GM18867 (cell line): Measurements from ENCODE around the gene RPL28.

Experiments
- ATAC-seq: cut with Tn5 transposase; IDR thresholded peaks from one replicate; pipeline ENCODE4 v1.9.1; 2021; ENCODE audit warnings: mild to moderate bottlenecking, moderate library complexity; ENCODE audit not compliant: unreplicated experiment

RPL28 gene

GRCh38 chr19:55353356-55353802 is 32.4 kb upstream of the RPL28 start:
- no peak for ATAC-seq

DNA sequence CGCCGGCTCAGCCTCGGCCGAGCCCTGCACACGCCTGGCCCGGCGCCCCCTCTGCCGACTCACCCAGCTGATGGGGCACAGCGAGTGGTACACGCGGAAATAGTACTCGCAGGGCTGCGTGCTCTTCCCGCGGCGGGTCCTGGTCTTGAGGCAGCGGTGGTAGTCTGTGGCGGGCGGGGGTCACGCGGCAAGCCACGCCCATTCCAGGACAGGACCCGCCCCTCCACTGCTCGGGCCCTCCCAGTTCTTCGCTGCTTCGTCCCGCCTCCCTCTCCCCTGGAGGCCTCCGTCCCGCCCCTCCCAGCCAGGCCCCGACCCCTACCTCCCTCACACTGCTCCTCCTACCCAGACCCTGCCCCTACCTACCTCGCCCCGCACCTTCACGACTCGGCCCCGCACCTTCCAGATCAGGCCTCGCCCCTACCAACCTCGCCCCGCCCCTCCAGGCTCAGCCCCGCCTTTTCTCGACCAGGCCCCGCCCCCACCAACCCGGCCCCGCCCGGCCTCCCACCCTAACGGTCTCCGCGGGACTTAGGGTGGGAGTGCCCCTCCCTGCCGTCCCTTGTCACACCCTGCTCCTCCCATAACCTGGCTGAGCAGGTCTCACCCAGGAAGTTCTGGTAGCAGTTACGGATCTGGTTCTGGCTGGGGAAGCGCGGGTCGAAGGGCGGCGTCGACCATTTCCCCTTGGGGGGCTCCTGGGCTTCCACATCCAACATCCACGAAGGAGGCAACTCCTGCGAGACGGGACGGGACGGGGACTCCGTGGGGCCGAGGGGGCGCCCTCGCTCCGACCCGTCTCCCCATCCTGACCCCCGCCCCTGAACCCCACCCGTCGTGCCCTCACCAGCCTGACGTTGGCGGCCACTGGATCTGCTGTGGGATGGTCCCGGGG is 31.7 kb upstream of the RPL28 start:
- no peak for ATAC-seq

- ATAC-seq = no peak
Measured at GRCh38 chr19:55354698-55355212, 31.0 kb upstream of the RPL28 start, which contains the start of gene COX6B2. Gene COX6B2, minus strand, starts transcription at chr19:55354719. Its CDS starts 198 bp downstream, at chr19:55354521.

DNA sequence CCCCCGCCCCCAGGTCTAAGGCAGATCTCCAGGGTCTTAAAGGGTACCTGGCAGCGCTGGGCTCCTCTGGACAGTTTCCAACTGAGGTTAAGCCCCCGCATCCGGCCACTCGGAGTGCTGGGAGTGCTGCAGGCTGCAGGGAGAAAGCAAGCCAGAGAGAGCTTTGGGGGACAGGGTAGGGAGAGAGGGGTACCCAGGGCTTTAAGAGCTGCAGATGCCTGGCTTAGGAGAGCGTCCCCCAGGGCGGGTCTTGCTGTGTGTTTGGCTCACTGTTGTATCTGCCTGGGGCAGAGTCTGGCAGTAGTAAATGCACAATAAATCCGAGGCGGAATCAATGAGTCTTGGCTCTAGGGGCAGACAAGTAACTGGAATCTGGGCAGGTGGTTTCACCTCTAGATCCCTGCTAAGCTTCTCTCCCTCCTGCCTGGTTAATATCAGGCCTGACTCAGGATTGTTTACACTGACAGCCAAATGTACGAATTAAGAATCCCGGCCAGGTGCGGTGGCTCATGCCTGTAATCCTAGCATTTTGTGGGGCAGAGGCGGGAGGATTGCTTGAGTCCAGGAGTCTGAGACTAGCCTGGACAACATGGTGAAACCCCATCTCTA is 30.4 kb upstream of the RPL28 start:
- no peak for ATAC-seq

DNA sequence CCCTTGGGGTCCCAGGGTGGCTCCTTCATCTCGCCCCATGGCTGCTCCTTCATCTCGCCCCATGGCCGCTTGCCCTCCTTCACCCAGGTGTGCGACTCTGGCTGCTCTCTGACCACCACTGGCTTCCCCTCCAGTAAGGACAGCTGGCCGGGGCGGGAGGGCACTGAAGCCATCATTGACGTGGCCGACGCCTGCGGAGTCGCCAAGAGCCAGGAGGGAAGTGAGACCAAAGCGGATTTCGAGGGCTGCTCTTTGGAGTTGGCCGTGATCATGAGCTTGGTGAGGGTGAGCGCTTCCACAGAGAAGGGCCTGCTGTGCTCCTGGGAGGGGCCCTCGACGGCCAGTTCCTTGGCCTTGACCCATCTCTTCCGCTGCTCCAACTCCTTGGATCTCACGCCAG is 27.2 kb upstream of the RPL28 start:
- no peak for ATAC-seq

DNA sequence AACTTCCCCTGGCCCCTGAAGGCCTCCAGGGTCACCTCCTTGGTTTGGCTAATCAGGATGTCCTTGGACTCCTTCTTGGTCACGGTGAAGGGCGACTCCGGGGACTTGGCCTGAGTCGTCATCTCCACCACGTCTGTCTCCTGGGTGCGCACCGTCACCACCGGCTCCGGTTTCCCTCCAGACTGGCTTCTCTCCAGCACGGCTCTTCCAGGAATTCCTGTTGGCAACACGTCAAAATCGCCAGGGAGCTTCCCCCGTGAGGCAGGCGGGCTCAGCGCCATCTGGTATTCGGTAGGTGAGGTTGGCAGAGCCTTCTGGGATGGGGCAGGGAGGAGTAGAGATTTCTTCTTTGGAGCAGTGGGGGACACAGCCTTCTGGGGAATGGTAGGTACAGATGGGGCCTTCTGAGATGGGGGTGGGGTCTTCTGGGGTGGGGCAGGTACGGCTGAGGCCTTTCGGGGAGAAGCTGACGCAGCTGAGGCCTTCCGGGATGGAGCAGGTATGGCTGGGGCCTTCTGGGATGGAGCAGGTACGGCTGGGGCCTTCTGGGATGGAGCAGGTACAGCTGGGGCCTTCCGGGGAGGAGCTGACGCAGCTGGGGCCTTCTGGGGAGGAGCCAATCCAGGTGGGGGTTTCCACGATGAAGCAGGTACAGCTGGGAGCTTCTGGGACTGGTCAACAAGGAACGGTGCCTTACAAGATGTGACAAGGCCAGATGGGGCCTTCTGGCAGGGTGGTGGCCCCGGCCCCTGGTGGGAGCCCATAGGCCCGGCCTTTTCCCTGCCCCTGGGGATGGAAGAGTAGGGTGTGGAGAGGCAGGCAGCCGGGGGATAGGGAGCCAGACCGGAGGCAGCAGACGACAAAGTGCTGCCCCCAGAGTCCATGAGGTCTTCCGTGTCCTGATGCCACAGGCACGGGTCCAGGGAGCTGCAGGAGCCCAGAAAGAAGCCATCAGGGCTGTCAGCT is 26.5 kb upstream of the RPL28 start:
- no peak for ATAC-seq

DNA sequence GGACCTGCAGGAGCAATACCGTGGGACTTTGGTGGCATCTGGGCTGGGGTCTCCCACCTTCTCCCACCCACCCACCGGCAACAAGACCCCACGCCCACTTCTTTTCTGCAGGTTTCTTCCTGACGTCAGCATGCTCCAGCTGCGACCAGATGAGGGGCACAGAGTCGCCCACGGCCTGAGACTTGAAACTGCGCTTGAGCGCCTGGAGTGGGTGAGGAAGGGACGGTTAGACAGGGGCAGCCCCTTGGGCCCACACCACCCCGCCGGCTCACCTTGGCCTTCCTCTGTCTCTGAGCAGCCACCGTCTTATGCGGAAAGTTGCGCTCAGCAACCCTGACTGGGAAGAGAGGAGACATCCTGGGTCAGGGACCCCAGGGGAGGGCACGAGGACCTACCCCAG is 24.8 kb upstream of the RPL28 start:
- no peak for ATAC-seq

DNA sequence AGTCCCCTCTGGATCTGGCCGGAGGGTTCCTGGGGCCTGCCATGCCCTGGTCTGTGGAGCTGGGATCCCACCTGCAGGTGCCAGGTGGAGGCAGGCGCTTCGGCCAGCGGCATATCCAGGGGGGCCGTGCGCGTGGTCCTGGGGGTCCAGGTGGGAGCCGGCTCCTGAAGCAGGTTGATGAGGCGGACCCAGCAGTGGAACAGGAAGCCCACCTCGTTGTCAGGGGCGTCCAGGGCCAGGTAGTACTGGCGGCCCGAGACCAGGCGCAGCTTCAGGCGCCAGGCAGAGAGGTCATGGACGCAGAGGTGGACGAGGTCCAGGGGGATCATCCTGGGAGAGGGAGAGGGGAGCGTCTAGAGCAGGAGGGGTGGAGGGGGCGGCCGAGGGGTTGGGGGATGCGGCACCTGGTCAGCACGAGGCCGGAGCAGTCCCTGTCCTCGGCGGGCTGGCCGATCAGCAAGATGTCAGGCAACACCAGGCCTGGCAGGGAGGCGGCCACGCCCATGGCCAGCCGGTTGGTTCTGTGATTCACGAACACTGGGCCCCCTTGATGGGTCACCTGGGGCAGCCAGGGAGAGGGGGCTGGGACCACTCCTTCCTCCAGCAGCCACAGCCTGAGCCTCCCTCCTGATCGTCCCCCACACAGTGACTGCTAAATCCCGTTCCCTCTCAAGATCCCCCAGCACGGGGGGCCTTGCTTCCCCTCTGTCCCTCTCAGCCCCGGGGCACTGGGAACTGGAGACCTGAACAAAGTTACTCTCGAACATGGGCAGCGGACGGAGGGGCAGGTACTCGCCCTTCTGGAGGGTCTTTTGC is 23.4 kb upstream of the RPL28 start:
- no peak for ATAC-seq

DNA sequence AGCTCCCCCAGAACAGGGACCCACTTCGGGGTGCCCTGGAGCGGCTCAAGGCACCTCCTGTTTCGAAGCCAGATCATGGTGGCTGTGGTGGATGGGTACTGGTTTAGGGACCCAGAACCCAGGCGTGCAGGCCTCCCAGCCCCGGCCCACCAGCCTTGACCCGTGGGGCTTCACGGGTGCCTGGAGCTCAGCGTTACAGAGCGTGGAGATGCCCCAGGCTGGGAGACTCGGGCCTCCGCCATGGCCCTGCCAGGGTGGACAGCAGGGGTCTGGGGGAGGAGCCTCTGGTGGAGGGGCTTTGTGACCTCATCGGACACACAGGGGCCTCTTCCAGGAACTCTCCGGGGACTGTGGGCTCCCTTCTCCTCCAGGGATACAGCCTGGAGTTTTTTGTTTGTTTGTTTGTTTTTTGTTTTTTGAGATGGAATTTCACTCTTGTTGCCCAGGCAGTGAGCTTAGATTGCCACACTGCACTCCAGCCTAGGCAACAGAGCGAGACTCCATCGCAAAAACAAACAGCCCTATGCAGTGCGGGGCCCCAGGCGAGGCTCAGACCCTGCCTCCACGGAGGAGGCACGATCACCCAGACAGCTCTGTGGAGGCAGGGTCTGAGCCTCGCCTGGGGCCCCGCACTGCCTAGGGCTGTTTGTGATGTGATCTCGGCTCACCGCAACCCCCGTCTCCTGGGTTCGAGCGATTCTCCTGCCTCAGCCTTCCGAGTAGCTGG is 22.6 kb upstream of the RPL28 start, which contains the start of gene GARIN5B:
GARIN5B (minus strand) TSS at position 271 of the 727 bp plus-strand sequence; CDS start at position 77, 194 bp downstream.
- no peak for ATAC-seq

DNA sequence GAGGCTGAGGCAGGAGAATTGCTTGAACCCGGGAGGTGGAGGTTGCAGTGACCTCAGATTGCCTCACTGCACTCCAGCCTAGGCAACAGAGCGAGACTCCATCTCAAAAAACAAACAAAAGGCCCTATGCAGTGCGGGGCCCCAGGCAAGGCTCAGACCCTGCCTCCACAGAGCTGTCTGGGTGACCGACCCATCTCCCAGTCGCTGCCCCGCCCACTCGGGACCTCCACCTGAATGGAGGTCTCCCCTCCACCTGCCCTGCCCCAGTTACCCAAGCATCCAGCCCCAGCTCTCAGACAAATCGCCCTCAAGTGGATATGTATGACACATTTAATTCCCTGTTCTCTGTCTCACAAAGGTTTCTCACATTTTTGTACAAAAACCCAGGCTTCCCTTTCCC is 20.5 kb upstream of the RPL28 start:
- ATAC-seq = no peak

- no peak for ATAC-seq
Measured at GRCh38 chr19:55365964-55366363, 19.8 kb upstream of the RPL28 start.

GRCh38 chr19:55366790-55367189 is 18.9 kb upstream of the RPL28 start:
- ATAC-seq = no peak

- no peak for ATAC-seq
Measured at GRCh38 chr19:55368106-55368505, 17.6 kb upstream of the RPL28 start.

- ATAC-seq = no peak
Measured at GRCh38 chr19:55368701-55369563, 16.8 kb upstream of the RPL28 start.

- ATAC-seq = no peak
Measured at GRCh38 chr19:55369653-55370304, 16.0 kb upstream of the RPL28 start.

DNA sequence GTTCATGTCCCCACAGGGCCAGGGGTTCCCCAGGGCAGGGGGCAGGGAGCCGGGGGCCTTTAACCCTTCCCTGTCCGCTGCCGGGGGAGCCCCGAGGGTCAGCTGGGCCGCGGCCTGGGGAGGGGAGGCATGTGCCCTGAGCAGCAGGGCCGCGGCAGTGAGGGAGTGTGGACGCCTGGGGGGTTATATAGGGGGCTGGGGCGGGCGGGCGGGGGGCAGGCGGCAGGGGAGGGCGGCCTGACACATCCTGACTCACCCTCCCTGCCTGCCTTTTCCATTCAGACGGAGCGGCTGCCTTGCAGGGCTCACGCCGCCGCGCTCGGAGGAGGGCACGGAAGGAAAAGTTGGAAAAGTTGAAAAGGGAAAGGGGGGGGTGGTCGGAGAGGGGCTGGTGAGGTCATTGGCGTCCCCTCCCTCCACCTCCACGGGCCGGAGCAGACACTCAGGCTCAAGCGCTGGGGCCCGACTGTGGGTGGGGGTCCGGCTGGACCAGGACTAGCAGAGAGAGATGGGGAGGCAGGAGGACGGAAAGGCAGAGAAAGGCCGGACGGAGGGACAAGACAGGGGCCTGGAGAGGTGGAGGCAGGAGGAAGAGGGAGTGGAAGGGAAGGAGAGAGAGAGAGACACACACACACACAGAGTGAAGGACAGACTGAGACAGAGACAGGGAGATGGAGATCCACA is 15.3 kb upstream of the RPL28 start, which contains the start of gene IL11:
IL11 (minus strand) TSS at position 159 of the 684 bp plus-strand sequence; CDS start at position 6, 153 bp downstream.
- ATAC-seq = no peak
